HEK293T (cell line): Measurements from ENCODE around the gene COX6B1.
"Not testable (repeated sequence)": the region's sequence is repeated elsewhere in the genome, so short reads cannot be mapped to it uniquely, and the experiment has no call there.

Experiments
- CTCF ChIA-PET: fragments of 350-600 bp; formaldehyde crosslinking; extraction: SDS; loops from one replicate; lab custom pipeline; 2021; ENCODE audit warnings: antibody characterized with exemption, inconsistent platforms; lab: Yijun Ruan, JAX
- POLR2A ChIA-PET: fragments of 350-600 bp; formaldehyde crosslinking; extraction: SDS; loops from one replicate; lab custom pipeline; 2020; ENCODE audit warnings: antibody characterized with exemption, inconsistent platforms; lab: Yijun Ruan, JAX
- DNase-seq: peaks from one replicate; pipeline ENCODE4 v3.0.0; 2012; ENCODE audit warnings: mixed read lengths; ENCODE audit errors: extremely low spot score
- ARNT ChIP-seq: fragments of 450-650 bp; IDR thresholded peaks from 2 replicates; pipeline ENCODE4 v1.6.1; 2017; ENCODE audit warnings: mild to moderate bottlenecking
- BHLHE40 ChIP-seq: fragments of 450-650 bp; IDR thresholded peaks from 2 replicates; pipeline ENCODE4 v1.6.1; 2016; ENCODE audit warnings: mild to moderate bottlenecking, moderate library complexity, borderline replicate concordance
- CTBP1 ChIP-seq: fragments of 450-650 bp; IDR thresholded peaks from 2 replicates; pipeline ENCODE4 v1.6.1; 2016; ENCODE audit warnings: borderline replicate concordance
- ELF4 ChIP-seq: fragments of 450-650 bp; IDR thresholded peaks from 2 replicates; pipeline ENCODE4 v1.6.1; 2017; ENCODE audit warnings: antibody characterized with exemption
- FOXA1 ChIP-seq: fragments of 450-650 bp; IDR thresholded peaks from 2 replicates; pipeline ENCODE4 v1.6.1; 2016; ENCODE audit warnings: mild to moderate bottlenecking
- FOXK2 ChIP-seq: fragments of 450-650 bp; IDR thresholded peaks from 2 replicates; pipeline ENCODE4 v1.6.1; 2016; ENCODE audit warnings: mild to moderate bottlenecking
- FOXM1 ChIP-seq: fragments of 450-650 bp; IDR thresholded peaks from 2 replicates; pipeline ENCODE4 v1.6.1; 2017; ENCODE audit warnings: mild to moderate bottlenecking, borderline replicate concordance
- HDGF ChIP-seq: fragments of 450-650 bp; IDR thresholded peaks from 2 replicates; pipeline ENCODE4 v1.6.1; 2017; ENCODE audit warnings: antibody characterized with exemption, borderline replicate concordance
- L3MBTL2 ChIP-seq: fragments of 450-650 bp; conservative IDR thresholded peaks from 2 replicates; pipeline ENCODE4 v1.6.1; 2016; ENCODE audit warnings: mild to moderate bottlenecking
- LEF1 ChIP-seq: fragments of 450-650 bp; IDR thresholded peaks from 2 replicates; pipeline ENCODE4 v1.6.1; 2017; ENCODE audit warnings: mild to moderate bottlenecking, borderline replicate concordance
- NFRKB ChIP-seq: fragments of 450-650 bp; IDR thresholded peaks from 2 replicates; pipeline ENCODE4 v1.6.1; 2016; ENCODE audit warnings: mild to moderate bottlenecking, moderate library complexity
- PKNOX1 ChIP-seq: fragments of 450-650 bp; IDR thresholded peaks from 2 replicates; pipeline ENCODE4 v1.6.1; 2016
- SP1 ChIP-seq: fragments of 450-650 bp; IDR thresholded peaks from 2 replicates; pipeline ENCODE4 v1.6.1; 2017
- SUZ12 ChIP-seq: fragments of 450-650 bp; IDR thresholded peaks from 2 replicates; pipeline ENCODE4 v1.6.1; 2016; ENCODE audit warnings: mild to moderate bottlenecking
- TARDBP ChIP-seq: fragments of 450-650 bp; IDR thresholded peaks from 2 replicates; pipeline ENCODE4 v1.6.1; 2016
- ZNF384 ChIP-seq: fragments of 450-650 bp; IDR thresholded peaks from 2 replicates; pipeline ENCODE4 v1.6.1; 2016

COX6B1 gene

GRCh38 chr19:35644206-35644986, 3.7 kb upstream of the COX6B1 start:
- CTCF ChIA-PET, result interaction anchor here (1.0 to 1.5 kb wide), 2 partner anchors 134 to 287 kb away, joined by 3 read pairs; no protein-coding TSS in a partner anchor
- TF ChIP-seq HDGF (no peak), FOXK2 (no peak), L3MBTL2 (peak; percentile 90)
- peak; percentile 91 for DNase-seq
- POLR2A ChIA-PET, result interaction anchor here (0.6 to 2.6 kb wide), 24 partner anchors 10 to 570 kb away, joined by 3 to 16 read pairs (median 4); partner anchors contain the start of genes HAUS5, LIN37, PSENEN and RBM42

GRCh38 chr19:35644987-35645679, 3.0 kb upstream of the COX6B1 start:
- ChIA-PET POLR2A (interaction anchor here (0.8 to 2.6 kb wide), 13 partner anchors 9 to 103 kb away, joined by 3 to 16 read pairs (median 5); partner anchors contain the start of genes HAUS5, LIN37, PSENEN and U2AF1L4), CTCF (interaction anchor here (1.0 to 1.5 kb wide), 2 partner anchors 135 to 286 kb away, joined by 3 read pairs; no protein-coding TSS in a partner anchor)
- TF ChIP-seq PKNOX1 (peak; percentile 67), SP1 (no peak)
- peak; percentile 70 for DNase-seq

- POLR2A ChIA-PET, result interaction anchor here (1.0 kb wide), 1 partner anchor 102 kb away, joined by 3 read pairs; the partner anchor contains the start of gene LIN37
- DNase-seq, result no peak
- CTCF ChIA-PET, result interaction anchor here (1.5 kb wide), 1 partner anchor 136 kb away, joined by 3 read pairs; no protein-coding TSS in a partner anchor
- TF ChIP-seq SUZ12, result no peak
Observed at GRCh38 chr19:35645680-35646511, 2.2 kb upstream of the COX6B1 start.

GRCh38 chr19:35650581-35650980, 2.5 kb downstream of the COX6B1 start:
- POLR2A ChIA-PET, result no interaction called here
- no peak for DNase-seq
- no peak for TF ChIP-seq ELF4
- TF ChIP-seq FOXM1, result no peak
- no peak for TF ChIP-seq ARNT
- no peak for TF ChIP-seq L3MBTL2
- TF ChIP-seq NFRKB, result no peak
- TF ChIP-seq TARDBP, result no peak
- no peak for TF ChIP-seq SP1
- TF ChIP-seq BHLHE40, result no peak
- TF ChIP-seq SUZ12, result no peak
- no peak for TF ChIP-seq LEF1
- no peak for TF ChIP-seq FOXK2
- no peak for TF ChIP-seq ZNF384
- TF ChIP-seq CTBP1, result no peak
- no peak for TF ChIP-seq HDGF
- TF ChIP-seq PKNOX1, result no peak
- no peak for TF ChIP-seq FOXA1
- CTCF ChIA-PET, result no interaction called here

- ChIA-PET POLR2A (interaction anchor here (0.7 to 2.3 kb wide), 2 partner anchors 10 kb away, joined by 4 to 7 read pairs; no protein-coding TSS in a partner anchor), CTCF (interaction anchor here (0.7 kb wide), 1 partner anchor 473 kb away, joined by 3 read pairs; no protein-coding TSS in a partner anchor)
- not testable (repeated sequence) for DNase-seq
Observed at GRCh38 chr19:35654828-35655227, 6.7 kb downstream of the COX6B1 start.

- ChIA-PET POLR2A (interaction anchor here (2.3 kb wide), 1 partner anchor 11 kb away, joined by 7 read pairs; no protein-coding TSS in a partner anchor), CTCF (interaction anchor here (0.7 kb wide), 1 partner anchor 106 kb away, joined by 4 read pairs; no protein-coding TSS in a partner anchor)
Observed at GRCh38 chr19:35655600-35655999, 7.5 kb downstream of the COX6B1 start.

More at GRCh38 chr19:35655600-35655999, 7.5 kb downstream of the COX6B1 start:
- DNase-seq, result no peak
- TF ChIP-seq PKNOX1 (no peak), FOXA1 (no peak), ZNF384 (no peak), BHLHE40 (no peak), SP1 (no peak)
